Cerebellar nuclear complex (tissue), 1 donor: ENCODE measurements around the gene LAMA5.

Experiments
- DNase-seq, 2 experiments: peaks; one replicate each; lab custom pipeline; 2025; lab: John Stamatoyannopoulos, UW

LAMA5 gene

DNA sequence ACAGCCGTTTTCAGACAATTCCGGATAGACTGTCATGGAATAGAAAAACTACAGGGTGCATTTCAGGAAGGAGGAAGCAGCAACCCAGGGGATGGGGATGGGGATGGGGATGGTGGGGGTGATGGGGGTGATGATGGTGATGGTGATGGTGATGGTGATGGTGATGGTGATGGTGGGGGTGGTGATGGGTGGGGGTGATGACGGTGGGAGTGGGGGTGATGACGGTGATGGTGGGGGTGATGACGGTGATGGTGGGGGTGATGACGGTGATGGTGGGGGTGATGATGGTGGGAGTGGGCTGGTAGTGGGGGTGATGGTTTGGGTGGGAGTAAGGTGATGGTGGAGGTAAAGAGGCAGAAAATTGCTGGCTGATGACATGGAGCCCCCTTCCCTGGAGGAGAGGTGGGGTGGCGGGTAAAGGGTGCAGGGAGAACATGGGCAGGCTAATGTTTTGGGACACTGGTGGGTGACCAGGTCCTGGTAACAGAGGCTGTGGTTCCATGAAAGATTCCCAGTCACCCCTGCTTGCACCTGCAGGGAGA lies 17.5 kb downstream of the LAMA5 start:
- no peak for DNase-seq

DNA sequence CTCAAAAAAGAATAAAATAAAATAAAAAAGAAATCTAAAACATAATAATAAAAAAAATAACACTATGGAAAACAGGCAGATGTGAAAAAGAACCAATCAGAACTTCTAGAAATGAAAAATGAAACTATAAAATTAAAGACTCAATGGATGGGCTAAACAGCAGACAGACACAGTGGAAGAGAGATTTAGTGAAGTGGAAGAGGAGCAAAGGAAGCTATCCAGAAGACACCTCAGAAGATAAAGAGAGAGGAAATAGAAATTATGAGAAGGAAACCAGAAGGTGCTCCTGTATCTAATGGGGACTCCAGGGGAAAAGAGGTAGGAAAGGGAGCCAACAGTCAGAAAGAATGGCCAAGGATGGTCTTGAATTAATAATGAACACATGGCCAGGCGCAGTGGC lies 18.5 kb downstream of the LAMA5 start:
- DNase-seq, result no peak

DNA sequence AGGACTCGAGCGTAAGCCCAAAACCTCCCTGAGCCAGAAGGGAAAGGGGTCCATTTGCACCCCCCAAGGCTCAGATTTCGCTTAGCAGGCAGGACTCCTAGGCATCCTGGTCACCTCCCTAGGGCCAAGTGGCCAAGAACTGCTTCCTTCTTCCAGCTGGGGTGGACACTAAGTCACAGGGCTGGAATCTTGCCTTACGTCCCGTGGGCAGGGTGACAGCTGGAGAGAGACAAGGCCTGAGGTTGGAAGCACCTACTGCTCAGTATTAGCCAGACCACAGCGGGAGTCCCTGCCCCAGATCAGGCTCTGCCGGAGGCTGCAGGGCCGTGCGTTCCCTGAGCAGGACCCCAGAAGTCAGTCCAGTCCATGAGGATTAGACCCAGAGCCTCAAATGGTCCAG lies 19.7 kb downstream of the LAMA5 start:
- no peak for DNase-seq

DNA sequence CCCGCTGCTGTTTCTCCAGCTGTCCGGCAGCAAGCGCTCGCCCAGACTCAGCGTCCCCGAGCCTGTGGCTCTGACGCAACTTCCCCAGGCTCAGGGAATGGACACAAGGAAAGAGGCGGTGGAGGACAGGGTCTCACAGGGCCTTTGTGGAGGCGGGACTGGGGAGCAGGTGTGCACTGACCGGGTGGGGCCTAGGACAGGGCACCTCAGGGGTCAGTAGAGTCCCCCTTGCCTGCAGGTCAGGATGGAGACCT lies 20.0 kb downstream of the LAMA5 start:
- DNase-seq, result no peak

DNA sequence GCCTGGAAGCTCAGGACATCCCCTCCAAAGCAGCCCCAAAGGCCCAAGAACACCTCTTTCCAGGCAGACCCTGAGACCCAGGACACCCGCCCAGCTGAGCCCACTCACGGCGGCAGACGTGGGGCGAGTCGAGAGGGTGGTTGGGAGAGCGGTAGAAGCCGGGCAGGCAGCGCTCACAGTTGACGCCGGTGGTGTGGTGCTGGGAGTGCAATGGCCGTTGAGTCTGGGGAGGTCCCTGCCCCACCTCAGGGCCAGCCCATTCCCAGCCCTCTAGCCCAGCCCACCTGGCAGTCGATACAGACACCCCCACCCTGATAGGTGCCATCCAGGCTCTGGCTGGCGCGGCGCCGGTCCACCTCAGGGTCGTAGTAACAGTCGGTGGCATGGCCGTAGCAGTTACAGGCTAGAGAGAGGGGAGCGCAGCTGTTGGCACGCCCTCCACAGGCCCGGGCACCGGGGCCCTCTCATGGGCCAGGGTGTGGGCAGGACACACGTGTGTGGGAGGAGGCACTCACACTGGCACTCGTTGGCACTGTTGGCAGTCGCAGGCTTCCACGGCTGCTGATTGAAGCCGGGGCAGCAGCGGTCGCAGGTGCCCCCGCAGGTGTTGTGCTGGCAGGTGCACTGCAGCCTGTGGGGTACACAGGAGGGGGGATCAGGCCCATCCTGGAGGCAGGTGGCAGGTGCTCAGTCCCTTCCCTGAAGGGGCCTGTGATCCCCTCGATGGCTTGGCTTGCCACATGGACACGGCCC lies 20.5 kb downstream of the LAMA5 start:
- no peak for DNase-seq

DNA sequence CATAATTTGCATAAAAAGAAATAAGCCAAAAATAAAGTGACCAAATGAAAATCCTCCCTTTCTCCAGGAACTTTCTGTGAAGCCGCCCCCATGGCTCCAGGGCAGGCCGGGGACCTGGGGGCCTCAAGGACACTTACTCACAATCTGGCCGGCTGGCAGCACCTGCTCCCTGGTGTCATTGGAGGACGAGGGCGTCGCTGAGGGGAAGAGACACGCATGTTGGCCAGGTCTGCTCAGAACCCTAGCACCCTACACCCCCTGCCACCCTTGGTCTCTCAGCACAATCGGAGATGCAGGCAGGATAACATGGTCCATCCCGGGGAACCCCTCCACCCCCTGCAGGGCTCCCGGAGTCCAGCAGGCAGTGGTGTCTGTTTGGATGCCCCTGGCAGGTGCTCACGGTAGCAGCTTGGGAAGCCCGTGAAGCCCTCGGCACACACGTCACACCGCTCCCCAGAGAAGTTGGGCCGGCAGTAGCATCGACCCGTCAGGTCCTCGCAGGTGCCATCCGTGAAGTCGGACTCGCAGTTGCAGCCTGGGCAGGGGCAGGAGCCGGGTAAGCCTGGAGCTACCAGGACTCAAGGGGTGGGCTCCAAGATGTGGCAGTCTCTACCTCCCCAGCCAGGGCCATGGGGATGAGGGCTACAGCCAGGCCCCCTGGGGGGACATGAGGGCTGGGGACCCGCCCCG lies 21.3 kb downstream of the LAMA5 start:
- DNase-seq, result no peak

DNA sequence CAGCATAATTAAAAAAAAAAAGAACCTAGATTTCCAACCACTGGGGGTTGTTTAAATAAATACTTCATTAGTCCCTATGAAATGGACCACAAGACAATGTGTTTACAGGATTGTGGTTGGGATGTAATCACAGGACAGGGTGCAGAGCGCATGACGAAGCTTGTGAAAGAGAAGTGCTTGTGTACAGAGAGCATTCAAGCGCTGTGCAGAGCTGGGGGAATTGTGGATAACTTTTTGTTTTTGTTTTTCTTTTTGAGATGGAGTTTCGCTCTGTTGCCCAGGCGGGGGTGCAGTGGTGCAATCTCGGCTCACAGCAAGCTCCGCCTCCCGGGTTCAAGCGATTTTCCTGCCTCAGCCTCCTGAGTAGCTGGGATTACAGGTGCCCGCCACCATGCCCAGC lies 22.3 kb downstream of the LAMA5 start:
- no peak for DNase-seq

DNA sequence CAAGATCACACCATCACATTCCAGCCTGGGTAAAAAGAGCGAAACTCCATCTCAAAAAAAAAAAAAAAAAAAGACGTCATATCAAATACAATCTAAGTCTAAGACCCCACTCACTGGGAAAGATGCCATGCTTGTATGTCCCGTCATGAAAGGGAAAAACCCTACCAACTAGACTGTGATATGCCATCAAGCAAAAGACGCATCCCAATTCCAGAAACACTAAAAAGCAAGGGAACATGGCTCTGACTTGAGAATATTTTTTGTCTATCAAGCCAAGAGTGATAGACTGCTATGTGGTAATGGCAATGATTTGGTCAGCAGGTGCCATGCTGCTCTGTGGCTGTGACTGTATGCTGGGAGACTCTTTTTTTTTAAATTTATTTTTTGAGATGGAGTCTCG lies 23.0 kb downstream of the LAMA5 start:
- DNase-seq, result no peak

DNA sequence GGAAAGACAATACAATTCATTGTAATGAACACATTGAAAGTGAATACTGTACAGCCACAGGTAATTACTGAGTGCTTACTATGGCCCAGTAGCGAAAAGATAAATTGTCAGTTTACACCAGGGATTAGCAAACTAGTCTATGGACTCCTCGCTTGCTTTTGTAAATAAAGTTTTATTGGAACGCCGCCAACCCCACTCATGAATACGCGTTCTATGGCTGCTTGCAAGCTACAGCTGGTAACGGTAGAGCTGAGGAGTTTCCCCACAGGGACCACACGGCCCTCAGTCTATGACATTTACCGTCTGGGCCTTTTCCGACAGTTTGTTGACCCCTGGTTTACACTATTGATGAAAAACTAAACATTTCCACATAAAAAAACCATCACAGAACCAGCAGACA lies 24.2 kb downstream of the LAMA5 start:
- DNase-seq, result no peak

DNA sequence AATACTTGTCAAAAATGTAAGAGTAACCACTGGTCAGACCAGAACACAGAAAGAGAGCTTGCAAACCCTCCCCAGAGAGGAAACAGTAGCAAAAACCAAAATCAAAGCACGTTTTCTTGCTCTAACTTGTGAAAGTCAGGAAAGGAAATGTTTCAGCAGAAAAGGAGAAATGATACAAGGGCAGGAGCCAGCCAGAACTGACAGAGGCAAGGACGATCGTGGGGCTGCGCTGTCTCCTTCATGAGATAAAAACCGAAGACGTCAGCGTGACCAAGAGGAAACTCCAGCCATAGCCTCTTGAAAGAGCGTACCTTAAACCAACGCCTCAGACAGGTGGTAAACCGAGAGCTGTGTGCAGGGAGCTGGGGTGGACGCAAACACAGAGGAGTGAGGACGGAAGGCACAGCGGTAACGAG lies 27.5 kb downstream of the LAMA5 start:
- DNase-seq, result no peak

DNA sequence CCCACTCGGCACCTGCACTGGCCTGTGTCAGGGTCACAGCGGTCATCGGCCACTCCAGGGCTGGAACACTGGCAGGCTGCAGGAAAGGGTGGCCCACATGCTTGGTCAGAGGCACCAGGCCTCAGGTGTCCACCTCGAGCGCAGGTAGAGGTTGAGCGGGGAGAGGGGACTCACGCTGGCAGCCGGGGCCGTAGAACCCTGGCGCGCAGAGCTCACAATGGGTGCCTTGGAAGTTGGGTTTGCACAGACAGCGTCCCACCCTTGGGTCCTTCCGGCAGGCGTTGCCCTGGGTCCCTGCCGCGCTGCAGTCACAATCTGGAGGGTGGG lies 28.9 kb downstream of the LAMA5 start:
- no peak for DNase-seq

DNA sequence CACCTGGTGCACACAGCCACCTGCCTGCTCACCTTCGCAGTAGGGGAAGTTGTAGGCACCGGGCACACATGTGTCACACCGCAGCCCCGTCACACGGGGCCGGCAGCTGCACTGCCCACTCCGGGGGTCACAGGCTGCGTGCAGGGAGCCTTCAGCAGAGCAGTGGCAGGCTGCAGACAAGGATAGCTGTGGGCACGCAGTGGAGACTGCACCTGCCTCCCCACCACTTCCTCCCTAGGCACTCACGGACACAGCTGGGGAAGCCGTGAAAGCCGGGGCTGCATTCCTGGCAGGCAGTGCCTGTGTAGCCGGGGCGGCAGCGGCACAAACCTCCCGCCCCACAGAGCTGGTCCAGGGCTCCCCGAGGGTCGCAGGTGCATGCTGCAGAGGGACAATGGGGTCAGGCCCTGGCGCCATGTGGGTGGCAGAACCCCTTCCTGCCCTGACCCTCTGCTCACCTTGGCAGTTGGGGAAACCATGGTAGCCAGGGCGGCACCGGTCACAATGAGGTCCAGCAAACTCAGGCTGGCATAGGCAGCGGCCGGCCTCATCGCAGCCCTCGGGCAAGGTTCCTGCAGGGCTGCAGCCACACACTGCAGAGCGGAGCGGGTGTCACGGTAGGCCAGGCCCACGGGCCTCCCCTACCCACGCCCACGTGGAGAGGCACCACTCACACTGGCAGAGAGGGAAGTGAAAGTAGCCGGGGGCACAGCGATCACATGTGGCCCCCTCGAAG lies 29.4 kb downstream of the LAMA5 start:
- DNase-seq, result no peak

DNA sequence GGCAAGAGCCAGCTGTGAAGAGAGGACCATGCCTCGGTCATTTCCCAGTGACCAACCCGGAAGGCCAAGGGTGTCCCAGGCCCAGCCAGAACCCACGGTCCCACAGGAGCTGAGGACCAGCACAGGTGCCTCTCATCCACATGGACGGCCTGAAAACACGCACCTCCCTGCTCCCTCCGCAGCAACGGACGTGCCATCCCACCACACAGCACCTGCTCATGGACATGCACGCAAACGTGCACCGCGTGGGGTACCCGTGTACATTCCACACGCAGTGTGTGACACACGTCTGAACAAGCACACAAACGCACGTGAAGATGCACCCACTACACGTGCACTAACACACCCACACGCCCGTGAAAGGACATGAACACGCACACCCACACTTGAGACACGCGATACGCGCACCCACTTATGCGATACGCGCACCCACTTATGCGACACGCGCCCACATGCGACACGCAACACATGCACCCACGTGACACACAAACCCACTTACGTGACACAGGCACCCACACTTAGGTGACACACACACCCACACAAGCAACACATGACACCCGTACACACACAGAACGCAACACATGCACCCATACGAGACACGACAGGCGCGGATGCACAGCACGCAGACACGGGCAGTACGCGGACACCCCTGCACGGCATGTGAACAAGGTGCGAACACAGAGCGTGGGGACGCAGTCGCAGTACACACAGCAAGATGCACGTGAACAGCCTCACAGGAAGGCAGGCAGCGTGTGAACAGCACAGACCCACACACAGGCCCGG lies 30.1 kb downstream of the LAMA5 start:
- no peak for DNase-seq

DNA sequence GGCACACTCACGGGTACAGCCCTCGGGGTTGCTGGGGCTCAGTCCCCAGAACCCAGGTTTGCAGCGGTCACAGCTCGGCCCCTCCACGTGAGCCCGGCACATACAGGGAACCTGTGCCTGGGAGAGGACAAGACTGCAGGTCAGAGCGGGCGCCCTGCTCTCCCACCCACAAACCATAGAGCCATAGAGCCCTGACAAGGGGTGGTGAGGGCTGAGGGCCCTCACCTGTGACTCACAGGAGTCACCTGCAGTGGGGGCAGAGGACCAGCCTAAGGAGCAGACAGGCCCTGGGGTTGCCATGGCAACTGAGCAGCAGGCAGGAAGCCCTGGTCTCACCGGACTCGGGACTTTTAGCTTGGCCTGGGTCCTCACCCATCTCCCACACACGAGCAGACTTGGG lies 30.8 kb downstream of the LAMA5 start:
- DNase-seq, result no peak

DNA sequence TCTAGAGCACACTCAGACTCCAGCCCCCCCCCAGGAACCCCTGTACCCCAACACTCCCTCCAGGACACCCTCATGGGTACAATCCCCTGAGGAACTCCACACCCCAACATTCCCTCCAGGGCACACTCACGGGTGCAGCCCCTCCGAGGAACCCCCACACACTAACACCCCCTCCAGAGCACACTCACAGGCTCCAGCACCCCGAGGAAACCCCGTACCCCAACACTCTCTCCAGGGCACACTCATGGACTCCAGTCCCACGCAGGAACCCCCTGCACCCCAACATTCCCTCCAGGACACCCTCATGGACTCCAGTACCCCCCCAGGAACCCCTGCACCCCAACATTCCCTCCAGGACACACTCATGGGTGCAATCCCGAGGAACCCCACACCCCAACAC lies 31.6 kb downstream of the LAMA5 start:
- no peak for DNase-seq

DNA sequence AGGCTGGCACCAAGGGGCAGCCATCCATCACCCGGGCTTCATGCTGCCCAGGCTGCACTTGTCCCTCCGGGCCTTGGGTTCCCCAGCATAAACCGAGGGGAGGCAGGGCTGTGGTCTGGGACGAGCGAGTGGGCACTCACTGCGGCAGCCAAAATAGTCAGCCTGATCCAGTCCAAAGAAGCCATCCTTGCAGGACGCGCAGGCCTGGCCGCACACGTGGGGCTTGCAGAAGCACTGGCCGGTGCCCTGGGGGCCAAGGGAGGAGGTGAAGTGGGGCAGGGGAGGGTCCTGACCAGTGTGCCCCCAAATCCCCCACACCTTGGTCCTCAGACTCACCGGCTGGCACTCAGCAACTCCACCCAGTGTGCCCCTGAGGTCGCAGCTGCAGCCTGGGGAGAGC lies 32.2 kb downstream of the LAMA5 start:
- DNase-seq, result no peak

DNA sequence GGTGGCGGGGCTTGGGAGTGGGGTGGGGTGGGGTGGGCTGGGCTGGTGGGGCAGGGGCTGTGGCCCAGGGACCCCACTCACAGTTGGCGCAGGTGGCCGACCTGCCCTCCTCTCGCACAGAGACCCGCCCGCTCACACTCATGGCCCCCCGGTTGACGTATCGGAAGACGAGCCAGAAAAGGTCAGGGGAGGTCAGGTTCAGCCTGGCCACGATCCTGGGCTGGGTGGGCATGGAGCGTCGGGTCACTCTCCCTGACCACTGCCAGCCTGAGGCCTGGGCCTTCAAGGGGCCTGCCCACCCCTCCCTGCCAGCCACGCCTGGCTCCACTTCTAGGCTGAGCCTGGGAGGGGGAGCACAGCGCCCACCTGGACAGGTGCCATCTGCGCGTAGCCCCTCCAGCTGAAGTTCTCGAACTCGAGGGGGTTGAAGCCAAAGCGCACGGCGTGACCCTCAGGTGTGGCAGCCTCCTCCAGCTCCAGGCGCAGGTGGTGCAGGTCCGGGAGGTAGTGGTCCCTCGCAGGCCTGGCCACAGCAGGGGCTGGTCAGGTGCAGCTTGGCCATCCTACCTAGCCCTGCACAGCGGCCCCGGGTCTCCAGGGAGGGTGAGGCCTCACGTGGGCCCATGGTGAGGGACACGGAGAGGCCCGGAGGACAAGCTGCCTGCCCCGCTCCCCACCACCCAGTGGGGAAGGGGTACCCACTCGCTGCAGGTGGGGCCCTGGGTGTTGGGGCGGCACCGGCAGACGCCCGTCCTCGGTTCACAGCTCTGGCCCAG lies 33.1 kb downstream of the LAMA5 start:
- DNase-seq, result no peak

DNA sequence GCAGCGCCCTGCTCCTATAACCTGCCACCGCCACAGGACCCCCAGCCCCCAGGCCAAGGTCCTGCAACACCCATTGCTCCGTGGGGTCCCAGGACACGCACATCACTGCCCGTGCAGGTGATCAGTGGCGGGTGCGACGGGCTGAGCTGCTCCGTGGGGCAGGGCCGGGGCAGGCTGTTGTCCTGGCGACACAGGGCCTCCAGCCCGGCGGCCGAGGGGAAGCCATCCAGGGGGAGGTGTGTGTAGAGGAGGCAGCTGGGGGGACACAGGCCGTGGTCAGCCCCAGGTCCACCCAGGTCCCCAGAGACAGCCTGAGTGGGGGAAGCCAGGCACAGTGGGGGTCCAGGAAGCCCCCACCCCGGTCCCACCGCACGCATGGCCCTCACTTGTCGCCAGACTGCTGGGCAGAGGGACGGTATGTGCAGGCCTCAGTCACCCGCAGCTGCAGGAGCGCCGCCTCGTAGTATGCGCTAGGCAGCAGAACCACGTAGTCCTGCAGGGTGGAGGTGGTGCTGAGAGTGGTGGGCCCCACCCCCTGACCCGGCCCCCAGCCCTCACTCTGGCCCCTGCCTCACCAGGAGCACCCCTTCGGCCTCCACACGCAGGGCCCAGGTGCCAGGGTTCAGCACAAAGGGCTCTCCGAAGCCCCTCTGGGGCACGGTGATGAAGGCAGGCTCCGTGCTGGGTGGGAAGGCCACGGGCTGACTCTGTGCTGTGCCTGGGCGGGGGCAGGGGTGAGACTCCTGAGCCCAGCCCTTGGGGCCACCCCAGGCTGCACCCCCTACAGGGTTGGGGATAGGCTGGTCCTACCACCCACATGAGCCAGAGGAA lies 33.9 kb downstream of the LAMA5 start:
- no peak for DNase-seq

DNA sequence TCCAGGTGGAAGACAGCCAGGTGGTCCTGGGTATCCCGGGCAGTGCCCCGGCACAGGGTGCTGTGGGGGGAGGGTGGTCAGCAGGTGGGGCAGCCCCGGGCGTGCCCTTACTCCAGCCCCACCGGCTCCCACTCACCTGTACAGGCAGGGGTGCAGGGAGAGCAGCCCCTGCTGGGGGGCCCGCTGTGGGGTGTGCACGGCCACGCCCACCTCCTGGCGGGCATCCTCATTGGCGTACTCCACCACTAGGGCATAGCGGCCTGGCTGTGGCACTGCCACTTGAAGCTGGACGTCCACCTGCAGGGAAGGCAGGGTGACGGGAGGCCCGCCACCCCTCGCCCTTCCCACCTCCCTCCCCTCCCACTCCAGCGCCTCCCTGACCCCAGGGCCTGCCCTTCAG lies 34.7 kb downstream of the LAMA5 start:
- DNase-seq, result no peak

DNA sequence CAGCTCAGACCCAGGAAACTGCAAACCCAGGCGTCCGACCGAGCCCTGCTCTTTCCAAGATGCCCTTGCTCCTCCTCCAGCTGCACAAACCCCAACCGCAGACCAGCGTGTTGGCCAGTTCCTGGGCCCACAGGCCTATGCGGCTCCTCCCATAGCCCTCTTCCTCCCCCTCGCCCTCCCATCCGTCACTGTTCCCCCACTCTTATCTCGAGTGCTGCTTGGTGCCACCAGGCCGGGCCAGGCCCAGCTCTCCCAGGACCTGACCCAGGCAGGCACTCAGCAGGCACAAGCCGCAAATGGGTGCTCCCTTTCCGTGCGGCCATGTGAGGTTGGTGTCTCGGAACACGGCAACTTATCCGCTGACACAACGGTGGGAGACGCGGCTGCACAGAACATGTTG lies 35.8 kb downstream of the LAMA5 start:
- no peak for DNase-seq
